Lower leg skin (tissue), 4 donors: Measurements from ENCODE around the gene NRIP3. TPM values are rescaled to one million over a fixed set of nuclear protein-coding genes. Genes with fewer than 3 reads are reported as not detected.
"Not testable (repeated sequence)": the region's sequence is repeated elsewhere in the genome, so short reads cannot be mapped to it uniquely, and the experiment has no call there.

ENCODE experiments used
- DNase-seq, 2 donors: peaks; one replicate each; pipeline ENCODE4 v3.0.0-alpha.2; 2019; ENCODE audit warnings: low spot score in 2 of 2
- H3K4me3 ChIP-seq: fragments of 200-600 bp; sonication (generic); 2 replicates; pipeline ENCODE4 v1.5.1; 2017; ENCODE audit warnings: mild to moderate bottlenecking, low read depth; ENCODE audit not compliant: poor library complexity, severe bottlenecking
- POLR2A ChIP-seq, 2 donors: fragments of 450-650 bp; IDR thresholded peaks; one replicate each; pipeline ENCODE4 v1.6.1; 2016 to 2017; ENCODE audit warnings: antibody characterized with exemption in 2 of 2, mild to moderate bottlenecking in 1 of 2, moderate library complexity in 1 of 2
- WGBS, 2 donors: methylation state at CpG; one replicate each; pipeline ENCODE4 v1.1.5; 2018; 5-methylcytosine and 5-hydroxymethylcytosine counted together
- intact Hi-C: fragments of 100-400 bp; cut with DNase I; formaldehyde crosslinking; loops from one replicate; pipeline ENCODE4 v1.15.0; 2023; ENCODE audit warnings: low total_unique reads
- total RNA-seq, 4 donors: library from RNA; depleted of rRNA; stranded (reverse); fragments of >200 nt; gene quantifications; one replicate each; pipeline ENCODE4 v1.1.0, GENCODE V29; 2016
- TF ChIP-seq, protein P1 (sequence below), 3 donors: fragments of 450-650 bp; IDR thresholded peaks; one replicate each; pipeline ENCODE4 v1.5.1; 2016; ENCODE audit warnings: antibody characterized with exemption in 3 of 3, mild to moderate bottlenecking in 3 of 3, moderate library complexity in 2 of 3

Gene NRIP3
- total RNA-seq, 4 donors from 2014 or later: 1.3 to 15.6 (median 1.9) TPM

DNA sequence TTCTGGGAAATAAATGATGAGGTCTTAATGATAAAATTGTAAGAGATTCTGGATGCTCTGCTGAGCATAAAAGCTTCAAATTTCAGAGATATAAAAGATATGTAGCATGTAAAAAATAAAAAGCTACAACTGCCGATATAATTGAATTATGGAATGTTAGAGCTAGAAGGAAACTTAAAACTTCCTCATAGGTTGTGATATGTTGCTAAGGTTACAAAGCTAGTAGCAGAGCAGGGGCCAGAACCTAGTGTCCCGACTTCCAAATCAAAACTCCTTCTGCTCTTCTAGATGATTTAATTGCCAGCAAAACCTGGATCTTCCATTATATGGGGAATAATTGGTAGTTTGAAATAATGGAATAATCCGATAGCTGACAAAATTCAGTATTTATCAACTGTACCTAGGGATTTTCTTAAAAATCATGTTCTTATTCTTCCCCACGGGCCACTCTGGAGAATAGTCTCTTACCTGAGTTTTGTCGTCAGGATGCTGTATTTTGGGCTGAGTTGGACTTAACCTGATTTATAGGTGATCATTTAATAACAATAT lies 61.2 kb downstream of the NRIP3 start, which contains the start of gene ASCL3:
Gene ASCL3 (minus strand): TSS at position 499 of the 549 bp plus-strand sequence. CDS start 4,855 bp downstream, outside the sequence.
- intact Hi-C loops: no loop called here
- no peak for DNase-seq
- TF ChIP-seq POLR2A (IDR thresholded peaks at IDR 0.05): no peak
- TF ChIP-seq, protein P1, sequence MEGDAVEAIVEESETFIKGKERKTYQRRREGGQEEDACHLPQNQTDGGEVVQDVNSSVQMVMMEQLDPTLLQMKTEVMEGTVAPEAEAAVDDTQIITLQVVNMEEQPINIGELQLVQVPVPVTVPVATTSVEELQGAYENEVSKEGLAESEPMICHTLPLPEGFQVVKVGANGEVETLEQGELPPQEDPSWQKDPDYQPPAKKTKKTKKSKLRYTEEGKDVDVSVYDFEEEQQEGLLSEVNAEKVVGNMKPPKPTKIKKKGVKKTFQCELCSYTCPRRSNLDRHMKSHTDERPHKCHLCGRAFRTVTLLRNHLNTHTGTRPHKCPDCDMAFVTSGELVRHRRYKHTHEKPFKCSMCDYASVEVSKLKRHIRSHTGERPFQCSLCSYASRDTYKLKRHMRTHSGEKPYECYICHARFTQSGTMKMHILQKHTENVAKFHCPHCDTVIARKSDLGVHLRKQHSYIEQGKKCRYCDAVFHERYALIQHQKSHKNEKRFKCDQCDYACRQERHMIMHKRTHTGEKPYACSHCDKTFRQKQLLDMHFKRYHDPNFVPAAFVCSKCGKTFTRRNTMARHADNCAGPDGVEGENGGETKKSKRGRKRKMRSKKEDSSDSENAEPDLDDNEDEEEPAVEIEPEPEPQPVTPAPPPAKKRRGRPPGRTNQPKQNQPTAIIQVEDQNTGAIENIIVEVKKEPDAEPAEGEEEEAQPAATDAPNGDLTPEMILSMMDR (IDR thresholded peaks at IDR 0.05): no peak
- H3K4me3 ChIP-seq: no peak within 1 kb of the TSS
- WGBS, 2 donors: 71 to 72% methylated on average over 5 of the region's 5 CpGs

DNA sequence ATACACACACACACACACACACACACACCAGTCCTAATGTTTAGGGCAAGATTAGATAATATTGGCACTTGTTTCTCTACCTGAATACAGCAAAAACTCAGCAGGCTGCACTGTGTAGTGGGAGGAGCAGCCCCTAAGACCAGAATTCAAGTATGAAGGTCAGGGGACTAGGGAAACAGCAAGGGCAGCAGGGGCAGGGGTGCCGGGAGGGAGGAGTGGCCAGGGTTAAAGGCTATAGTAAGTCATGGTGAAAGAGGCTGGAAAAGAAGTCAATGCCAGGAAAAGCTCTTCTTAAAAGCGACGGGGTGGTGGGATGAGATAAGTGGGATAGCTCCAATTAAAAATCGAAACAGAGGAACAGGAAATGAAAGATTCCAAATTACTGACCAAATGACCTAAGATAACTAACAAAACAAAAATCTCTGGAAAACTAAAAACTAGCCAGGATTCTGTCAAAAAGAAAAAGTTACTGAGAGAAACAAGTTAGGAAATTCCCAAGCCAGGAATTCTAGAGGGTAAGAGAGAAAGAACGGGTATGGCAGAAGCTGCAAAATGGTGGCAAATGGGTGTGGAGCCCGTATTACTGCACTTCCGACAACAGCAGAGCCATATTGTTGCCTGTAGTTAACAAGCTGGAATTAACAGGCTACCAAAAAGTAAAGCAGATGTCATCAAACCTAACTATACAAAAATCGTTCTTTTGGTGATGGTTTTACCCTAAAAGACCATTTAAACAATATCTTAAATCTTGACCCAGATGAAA lies 62.3 kb downstream of the NRIP3 start:
- TF ChIP-seq, protein P1 (IDR thresholded peaks at IDR 0.05): no peak
- TF ChIP-seq POLR2A (IDR thresholded peaks at IDR 0.05): no peak
- 70 to 72% methylated on average over 8 of the region's 8 CpGs for WGBS, 2 donors
- intact Hi-C loops: no loop called here
- no peak for DNase-seq
- no peak overlapping the region for H3K4me3 ChIP-seq

DNA sequence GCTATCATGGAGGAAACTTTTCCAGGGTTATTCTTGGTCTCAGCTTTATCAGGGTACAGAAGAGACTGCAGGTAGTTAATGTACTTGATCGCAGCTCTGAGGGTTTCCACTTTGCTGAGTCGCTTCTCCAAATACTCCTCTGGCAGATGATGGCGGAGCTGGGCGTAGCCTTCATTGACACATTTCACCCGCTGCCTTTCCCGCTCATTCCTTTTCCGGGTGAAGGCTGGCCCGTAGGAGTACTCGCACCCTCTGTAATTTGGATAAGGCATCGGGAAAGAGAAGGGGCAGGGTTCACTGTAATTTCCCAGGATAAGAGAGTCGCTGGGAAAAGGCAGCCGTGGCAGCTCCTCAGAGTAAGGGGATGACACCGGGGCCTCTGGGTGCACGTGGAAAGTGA lies 66.1 kb downstream of the NRIP3 start:
- no peak overlapping the region for H3K4me3 ChIP-seq
- intact Hi-C loops: no loop called here
- TF ChIP-seq POLR2A (IDR thresholded peaks at IDR 0.05): no peak
- TF ChIP-seq, protein P1 (IDR thresholded peaks at IDR 0.05): no peak
- DNase-seq: no peak
- 86 to 92% methylated on average over 14 of the region's 14 CpGs for WGBS, 2 donors

DNA sequence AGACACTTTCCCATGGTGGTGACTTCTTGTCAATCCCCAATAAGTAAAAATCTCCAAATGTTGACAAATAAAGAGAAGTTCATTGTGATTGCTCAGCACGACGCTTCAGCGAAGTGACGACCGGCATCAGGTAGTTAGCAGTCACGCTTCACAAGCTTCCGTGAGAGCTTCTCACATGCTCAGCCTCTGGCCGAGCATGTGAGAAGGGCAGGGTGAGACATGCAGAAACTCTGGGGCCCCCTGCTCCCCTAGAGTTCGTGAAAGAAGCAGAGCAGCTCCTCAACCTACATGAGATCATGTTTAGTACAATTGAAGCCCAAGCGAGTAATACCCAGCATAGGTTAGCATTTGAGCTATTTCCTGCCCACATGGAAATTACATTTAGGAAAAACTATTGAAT lies 66.6 kb downstream of the NRIP3 start:
- no peak for DNase-seq
- intact Hi-C loops: no loop called here

DNA sequence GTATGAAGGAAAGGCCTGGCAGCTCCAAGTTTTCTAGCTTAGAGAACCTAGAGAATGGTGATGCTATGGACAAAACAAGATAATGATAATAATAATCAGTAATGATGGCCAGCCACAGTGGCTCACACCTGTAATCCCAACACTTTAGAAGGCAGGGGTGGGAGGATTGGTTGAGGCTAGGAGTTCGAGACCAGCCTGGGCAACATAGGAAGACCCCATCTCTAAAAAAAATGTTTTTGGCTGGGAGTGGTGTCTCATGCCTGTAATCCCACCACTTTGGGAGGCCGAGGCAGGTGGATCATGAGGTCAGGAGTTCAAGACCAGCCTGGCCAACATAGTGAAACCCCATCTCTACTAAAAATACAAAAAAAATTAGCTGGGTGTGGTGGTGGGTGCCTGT lies 68.0 kb downstream of the NRIP3 start:
- DNase-seq, intact Hi-C loops, H3K4me3 ChIP-seq: not testable (repeated sequence)
- 95 to 98% methylated on average over 2 of the region's 2 CpGs for WGBS, 2 donors

More for the DNA sequence above, 66.6 kb downstream of the NRIP3 start:
- TF ChIP-seq, protein P1 (IDR thresholded peaks at IDR 0.05): no peak
- no peak for TF ChIP-seq POLR2A (IDR thresholded peaks at IDR 0.05)
- no peak overlapping the region for H3K4me3 ChIP-seq
- WGBS, 2 donors: 70 to 80% methylated on average over 10 of the region's 10 CpGs

DNA sequence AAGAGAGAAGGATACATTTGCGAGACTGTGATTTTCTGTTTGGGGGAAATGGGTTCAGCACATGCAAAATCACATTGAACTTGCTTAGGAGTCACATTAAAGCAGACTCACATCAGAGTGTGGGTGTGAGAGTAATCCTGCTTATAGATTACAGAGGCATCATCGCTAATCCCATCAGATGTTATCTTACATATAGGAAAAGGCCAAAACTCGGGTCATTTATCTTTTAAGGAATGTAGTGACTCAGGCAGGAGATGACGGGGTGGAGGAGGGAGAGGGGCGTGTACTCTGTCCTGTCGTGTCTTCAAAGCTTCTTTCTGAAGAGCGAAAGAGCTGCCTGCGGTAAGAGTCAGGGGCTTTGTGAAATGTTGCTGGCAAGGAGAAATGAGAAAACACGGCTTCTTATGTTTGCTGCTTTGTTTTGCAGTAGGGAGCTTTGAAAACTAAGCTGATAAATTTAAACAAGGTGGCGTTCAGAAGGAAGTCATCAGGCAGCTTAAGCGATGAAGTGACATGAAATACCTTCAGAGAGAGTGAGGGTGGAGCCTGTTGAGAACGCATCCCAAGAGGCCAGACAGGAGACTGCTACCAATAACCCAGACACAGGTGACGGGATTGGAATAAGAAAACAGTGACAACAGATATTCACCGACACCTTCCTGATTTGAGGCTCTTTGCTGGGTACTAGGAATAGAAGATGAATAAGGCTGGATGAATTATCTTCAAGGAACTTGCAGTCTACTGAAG lies 68.9 kb downstream of the NRIP3 start:
- intact Hi-C loops: no loop called here
- H3K4me3 ChIP-seq: no peak overlapping the region
- TF ChIP-seq, protein P1 (IDR thresholded peaks at IDR 0.05): no peak
- no peak for TF ChIP-seq POLR2A (IDR thresholded peaks at IDR 0.05)
- DNase-seq: no peak
- WGBS, 2 donors: 38 to 47% methylated on average over 14 of the region's 14 CpGs
